Measurements from ENCODE around the gene OR8D4. TPM values are rescaled to one million over a fixed set of nuclear protein-coding genes. Genes with fewer than 3 reads are reported as not detected.

Gene OR8D4
- total and polyA plus RNA-seq, 2 donors (not counting 3 experiments of a cell fraction or from before 2014, with no cell fraction given), result not detected

- Histone ChIP-seq H3K4me2 (ENCODE audit: insufficient read depth, low read length) (no peak overlapping the region), H3K27ac (ENCODE audit: insufficient read depth, low read depth, low read length) (no peak overlapping the region), H3K9me3 (replicated peaks; ENCODE audit: control insufficient read depth, insufficient read depth, low read length) (no peaks in the 10 kb centered on the region), H3K9me1 (replicated peaks; ENCODE audit: control insufficient read depth, extremely low read depth, insufficient read depth, low read length) (no peaks in the 10 kb centered on the region), H3K9ac (replicated peaks; ENCODE audit: extremely low read depth, insufficient read depth, low read length) (no peak overlapping the region), H2AFZ (ENCODE audit: low read depth, low read length) (no peak overlapping the region), H4K20me1 (replicated peaks; ENCODE audit: control insufficient read depth, extremely low read depth, insufficient read depth, low read length) (no peaks in the 10 kb centered on the region), H3K4me3 (replicated peaks in 1 of 3; ENCODE audit: insufficient read depth in 1 of 3, low read depth in 1 of 3, low read length in 3 of 3) (no peak overlapping the region), H3K36me3 (ENCODE audit: control insufficient read depth in 2 of 2, extremely low read depth in 1 of 2, insufficient read depth in 2 of 2, low read length in 2 of 2) (no peaks in the 10 kb centered on the region), H3K4me1 (ENCODE audit: control insufficient read depth, extremely low read depth, insufficient read depth, low read length) (no peaks in the 10 kb centered on the region), H3K79me2 (ENCODE audit: control insufficient read depth, insufficient read depth, low read length) (no peaks in the 10 kb centered on the region), H3K27me3 (ENCODE audit: control insufficient read depth in 2 of 2, insufficient read depth in 2 of 2, low read length in 2 of 2) (no peaks in the 10 kb centered on the region)
- TF ChIP-seq POLR2A (IDR thresholded peaks at IDR 0.05; ENCODE audit: low read depth, low read length) (no peak), POLR2AphosphoS5 (IDR thresholded peaks at IDR 0.05; ENCODE audit: insufficient read depth, low read depth, low read length) (no peak), EZH2 (IDR thresholded peaks at IDR 0.05; ENCODE audit: borderline replicate concordance, low read depth, low read length, severe bottlenecking) (no peak), MYC (IDR thresholded peaks at IDR 0.05; ENCODE audit: low read depth, low read length) (no peak), GATA2 (IDR thresholded peaks at IDR 0.05; ENCODE audit: insufficient read depth, insufficient read length, low read depth, low read length) (no peak), FOS (IDR thresholded peaks at IDR 0.05; ENCODE audit: borderline replicate concordance, insufficient read depth, low read length) (no peak)
- no TSS peak for BruUV-seq (replicated peaks)
- ChIA-PET CTCF (no interaction called here), POLR2A (no interaction called here)
- no peak for DNase-seq (ENCODE audit: low read depth, low spot score)
- dilution Hi-C loops (cut with MboI; ENCODE audit: extremely low pct_ligation_motif_present, low sequenced_read_pairs) (no loop called here), intact Hi-C loops (cut with micrococcal nuclease) (no loop called here)
- FAIRE-seq, result no peak
These were observed 40.4 kb downstream of the OR8D4 start for GRCh38 chr11:123942413-123942812.

- Histone ChIP-seq H3K79me2 (ENCODE audit: control insufficient read depth, insufficient read depth, low read length) (no peaks in the 10 kb centered on the region), H3K27ac (ENCODE audit: insufficient read depth, low read depth, low read length) (no peak within 1 kb of the TSS), H3K27me3 (ENCODE audit: control insufficient read depth in 2 of 2, insufficient read depth in 2 of 2, low read length in 2 of 2) (no peaks in the 10 kb centered on the region), H2AFZ (ENCODE audit: low read depth, low read length) (no peak within 1 kb of the TSS), H3K9me3 (replicated peaks; ENCODE audit: control insufficient read depth, insufficient read depth, low read length) (no peaks in the 10 kb centered on the region), H3K9ac (replicated peaks; ENCODE audit: extremely low read depth, insufficient read depth, low read length) (no peak within 1 kb of the TSS), H3K4me2 (ENCODE audit: insufficient read depth, low read length) (no peak within 1 kb of the TSS), H3K4me1 (ENCODE audit: control insufficient read depth, extremely low read depth, insufficient read depth, low read length) (no peaks in the 10 kb centered on the region), H3K36me3 (ENCODE audit: control insufficient read depth in 2 of 2, extremely low read depth in 1 of 2, insufficient read depth in 2 of 2, low read length in 2 of 2) (no peaks in the 10 kb centered on the region), H3K4me3 (replicated peaks in 1 of 3; ENCODE audit: insufficient read depth in 1 of 3, low read depth in 1 of 3, low read length in 3 of 3) (no peak within 1 kb of the TSS), H4K20me1 (replicated peaks; ENCODE audit: control insufficient read depth, extremely low read depth, insufficient read depth, low read length) (no peaks in the 10 kb centered on the region), H3K9me1 (replicated peaks; ENCODE audit: control insufficient read depth, extremely low read depth, insufficient read depth, low read length) (no peaks in the 10 kb centered on the region)
- CTCF ChIA-PET, result no interaction called here
- DNase-seq (ENCODE audit: low read depth, low spot score), result no peak
- BruUV-seq (replicated peaks), result no TSS peak
- POLR2A ChIA-PET, result no interaction called here
- no peak for FAIRE-seq
- intact Hi-C loops (cut with micrococcal nuclease), result no loop called here
- dilution Hi-C loops (cut with MboI; ENCODE audit: extremely low pct_ligation_motif_present, low sequenced_read_pairs), result no loop called here
- TF ChIP-seq GATA2 (IDR thresholded peaks at IDR 0.05; ENCODE audit: insufficient read depth, insufficient read length, low read depth, low read length) (no peak), FOS (IDR thresholded peaks at IDR 0.05; ENCODE audit: borderline replicate concordance, insufficient read depth, low read length) (no peak), EZH2 (IDR thresholded peaks at IDR 0.05; ENCODE audit: borderline replicate concordance, low read depth, low read length, severe bottlenecking) (no peak), POLR2AphosphoS5 (IDR thresholded peaks at IDR 0.05; ENCODE audit: insufficient read depth, low read depth, low read length) (no peak), MAX (IDR thresholded peaks at IDR 0.05; ENCODE audit: insufficient read depth, insufficient read length) (no peak), POLR2A (IDR thresholded peaks at IDR 0.05; ENCODE audit: low read depth, low read length) (no peak), MYC (IDR thresholded peaks at IDR 0.05; ENCODE audit: low read depth, low read length) (no peak), JUN (IDR thresholded peaks at IDR 0.05; ENCODE audit: borderline replicate concordance, insufficient read depth, insufficient read length, low read depth) (no peak), CTCF (IDR thresholded peaks at IDR 0.05; ENCODE audit: extremely low read depth in 1 of 2, insufficient read depth in 1 of 2, low read depth in 1 of 2, low read length in 2 of 2) (no peak)
These were observed 41.8 kb downstream of the OR8D4 start, which contains the start of gene OR6T1 for GRCh38 chr11:123943738-123944137. OR6T1 (minus strand) TSS chr11:123943838; CDS start chr11:123943838, 0 bp downstream.
